ENCODE data around the gene PARVA.

DNA sequence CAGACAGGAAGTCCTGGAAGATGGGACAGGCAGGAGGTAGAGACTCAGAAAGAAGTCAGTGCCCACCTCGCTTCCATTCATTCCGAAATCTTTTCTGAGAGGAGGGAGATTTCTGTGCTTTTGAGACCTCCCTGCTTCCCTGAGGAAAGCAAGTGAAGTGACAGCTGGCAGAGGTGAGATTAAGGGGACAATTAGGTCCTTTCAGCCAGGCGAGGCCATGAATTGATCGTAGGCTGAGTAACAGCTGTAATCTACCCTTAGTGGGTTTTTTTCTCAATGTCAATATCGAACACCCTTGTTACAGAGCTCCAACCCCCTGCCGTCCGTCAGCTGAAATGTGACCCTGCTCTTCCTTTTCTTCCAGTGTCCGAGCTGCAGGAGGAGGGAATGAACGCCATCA lies 96.0 kb downstream of the PARVA start:
- TF ChIP-seq POLR2A (IDR thresholded peaks at IDR 0.05) = no peak
- TF ChIP-seq, protein P1, sequence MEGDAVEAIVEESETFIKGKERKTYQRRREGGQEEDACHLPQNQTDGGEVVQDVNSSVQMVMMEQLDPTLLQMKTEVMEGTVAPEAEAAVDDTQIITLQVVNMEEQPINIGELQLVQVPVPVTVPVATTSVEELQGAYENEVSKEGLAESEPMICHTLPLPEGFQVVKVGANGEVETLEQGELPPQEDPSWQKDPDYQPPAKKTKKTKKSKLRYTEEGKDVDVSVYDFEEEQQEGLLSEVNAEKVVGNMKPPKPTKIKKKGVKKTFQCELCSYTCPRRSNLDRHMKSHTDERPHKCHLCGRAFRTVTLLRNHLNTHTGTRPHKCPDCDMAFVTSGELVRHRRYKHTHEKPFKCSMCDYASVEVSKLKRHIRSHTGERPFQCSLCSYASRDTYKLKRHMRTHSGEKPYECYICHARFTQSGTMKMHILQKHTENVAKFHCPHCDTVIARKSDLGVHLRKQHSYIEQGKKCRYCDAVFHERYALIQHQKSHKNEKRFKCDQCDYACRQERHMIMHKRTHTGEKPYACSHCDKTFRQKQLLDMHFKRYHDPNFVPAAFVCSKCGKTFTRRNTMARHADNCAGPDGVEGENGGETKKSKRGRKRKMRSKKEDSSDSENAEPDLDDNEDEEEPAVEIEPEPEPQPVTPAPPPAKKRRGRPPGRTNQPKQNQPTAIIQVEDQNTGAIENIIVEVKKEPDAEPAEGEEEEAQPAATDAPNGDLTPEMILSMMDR (IDR thresholded peaks at IDR 0.05) = no peak
